WTC11 (cell line): ENCODE results near the gene SEMA4D.

Experiments
- RELA ChIP-seq: sonication (generic); formaldehyde crosslinking; IDR thresholded peaks from 2 replicates; pipeline ENCODE4 v1.8.1; 2022; ENCODE audit warnings: missing genetic modification reagents, mild to moderate bottlenecking, borderline replicate concordance
- TF ChIP-seq, protein P1 (sequence below): fragments of 200-600 bp; IDR thresholded peaks from 2 replicates; pipeline ENCODE4 v1.8.0; 2022; ENCODE audit warnings: antibody characterized with exemption

DNA sequence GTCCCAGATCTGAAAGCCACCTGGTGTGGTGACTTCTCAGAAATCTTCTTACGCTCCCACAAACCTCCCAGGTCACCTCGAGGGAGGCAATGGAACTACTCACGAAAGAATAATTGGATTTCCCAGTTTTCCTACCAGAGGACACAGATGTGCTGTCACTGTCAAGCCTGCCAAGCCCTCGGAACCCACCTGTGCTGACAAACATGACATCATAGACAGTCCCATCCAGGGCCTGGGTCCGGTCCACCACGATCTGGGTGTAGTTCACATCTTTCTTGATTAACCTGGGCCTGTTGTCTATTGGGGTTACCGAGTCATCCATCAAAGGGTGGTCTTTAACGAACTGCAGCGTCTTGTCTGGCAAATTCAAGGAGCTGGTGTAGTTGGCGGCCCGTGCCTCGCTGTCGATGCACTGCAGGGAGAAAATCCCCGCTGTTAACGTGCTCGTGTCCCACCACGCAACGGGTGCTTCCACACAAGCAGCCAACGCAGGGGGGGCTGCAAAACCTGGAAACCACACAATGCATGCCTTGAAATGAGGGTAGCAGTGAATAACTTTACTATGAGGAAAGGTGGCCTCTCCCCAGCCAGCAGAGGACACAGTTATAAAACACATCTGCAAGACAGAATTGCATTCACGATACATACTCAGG is 110.6 kb downstream of the SEMA4D start:
- TF ChIP-seq, protein P1, sequence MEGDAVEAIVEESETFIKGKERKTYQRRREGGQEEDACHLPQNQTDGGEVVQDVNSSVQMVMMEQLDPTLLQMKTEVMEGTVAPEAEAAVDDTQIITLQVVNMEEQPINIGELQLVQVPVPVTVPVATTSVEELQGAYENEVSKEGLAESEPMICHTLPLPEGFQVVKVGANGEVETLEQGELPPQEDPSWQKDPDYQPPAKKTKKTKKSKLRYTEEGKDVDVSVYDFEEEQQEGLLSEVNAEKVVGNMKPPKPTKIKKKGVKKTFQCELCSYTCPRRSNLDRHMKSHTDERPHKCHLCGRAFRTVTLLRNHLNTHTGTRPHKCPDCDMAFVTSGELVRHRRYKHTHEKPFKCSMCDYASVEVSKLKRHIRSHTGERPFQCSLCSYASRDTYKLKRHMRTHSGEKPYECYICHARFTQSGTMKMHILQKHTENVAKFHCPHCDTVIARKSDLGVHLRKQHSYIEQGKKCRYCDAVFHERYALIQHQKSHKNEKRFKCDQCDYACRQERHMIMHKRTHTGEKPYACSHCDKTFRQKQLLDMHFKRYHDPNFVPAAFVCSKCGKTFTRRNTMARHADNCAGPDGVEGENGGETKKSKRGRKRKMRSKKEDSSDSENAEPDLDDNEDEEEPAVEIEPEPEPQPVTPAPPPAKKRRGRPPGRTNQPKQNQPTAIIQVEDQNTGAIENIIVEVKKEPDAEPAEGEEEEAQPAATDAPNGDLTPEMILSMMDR, result no peak
- TF ChIP-seq RELA, result no peak
